Measurements from ENCODE around the gene KRT83.
"Not testable (repeated sequence)": the region's sequence is repeated elsewhere in the genome, so short reads cannot be mapped to it uniquely, and the experiment has no call there.

The KRT83 gene

DNA sequence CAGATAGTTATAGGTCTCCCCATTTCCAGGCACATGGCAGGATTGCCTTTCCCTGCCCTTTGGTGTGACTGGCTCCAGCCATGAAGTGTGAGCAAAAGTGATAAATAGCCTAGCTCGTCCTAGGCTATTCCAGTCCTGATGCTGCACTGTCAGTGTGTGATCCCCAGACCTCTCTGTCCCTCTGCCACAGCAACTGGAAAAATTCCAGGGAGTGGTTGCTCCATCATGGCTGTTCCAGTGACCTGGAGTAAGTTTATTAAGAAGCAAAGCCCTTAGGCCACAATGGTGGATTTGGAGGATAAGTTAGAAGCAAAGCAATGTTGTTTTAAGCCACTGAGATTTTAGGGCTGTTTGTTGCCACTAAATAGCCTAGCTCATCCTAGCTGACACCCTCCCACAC lies 9.8 kb upstream of the KRT83 start:
- DNase-seq: no peak

GRCh38 chr12:52327830-52328500 lies 6.8 kb upstream of the KRT83 start:
- no peak for DNase-seq

DNA sequence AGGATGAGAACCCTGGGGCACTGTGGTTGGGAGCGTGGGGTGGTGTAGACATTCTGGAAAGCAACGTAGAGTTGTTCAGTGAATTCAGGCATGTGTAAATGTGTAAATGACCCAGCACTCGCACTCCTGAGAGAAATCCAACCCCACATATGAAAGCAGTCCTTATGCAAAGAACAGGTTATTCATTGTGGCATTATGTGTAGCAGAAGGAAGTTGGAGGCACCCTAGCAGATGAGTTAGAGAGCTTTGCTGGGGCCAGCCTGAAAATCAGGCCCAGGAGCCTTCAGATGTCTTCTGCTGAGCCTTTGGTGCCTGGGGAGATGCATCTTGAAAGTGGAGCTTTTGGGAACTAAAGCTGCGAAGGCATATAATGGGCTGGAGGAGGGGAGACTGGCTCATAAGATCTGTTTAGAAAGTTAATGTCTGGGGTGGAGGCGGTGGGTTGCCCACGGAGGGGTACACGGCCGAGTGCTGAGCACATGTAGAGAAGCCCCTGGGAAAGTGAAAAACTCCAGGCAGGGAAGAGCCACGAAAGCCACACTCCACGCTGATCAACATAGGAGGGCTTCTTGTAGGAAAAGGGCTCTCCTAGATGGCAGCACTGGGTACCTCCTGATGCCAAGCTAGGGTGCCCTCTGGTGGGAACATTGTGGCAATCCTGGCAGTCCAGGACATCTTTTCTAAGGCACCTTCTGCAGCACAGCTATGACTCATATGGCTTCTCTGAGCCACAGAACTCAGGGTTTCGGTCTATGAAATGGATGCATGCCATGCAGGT lies 6.0 kb upstream of the KRT83 start:
- peak; percentile 82 for DNase-seq

DNA sequence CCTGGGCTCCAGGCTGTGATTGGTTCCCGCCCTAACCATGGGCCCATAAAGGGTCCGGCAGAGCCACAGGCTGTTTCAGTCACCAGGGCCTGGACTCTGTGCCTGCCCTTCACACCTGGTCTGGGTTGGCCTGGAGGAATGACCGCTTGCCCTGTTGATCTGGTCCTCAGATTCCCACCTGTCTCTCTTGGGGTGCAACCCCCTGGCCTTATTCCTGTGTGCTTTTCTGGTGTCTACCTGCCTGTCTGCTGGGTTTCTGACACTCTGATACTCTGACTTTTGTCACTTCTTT lies 2.9 kb upstream of the KRT83 start:
- DNase-seq: no peak

GRCh38 chr12:52323416-52324152 lies 2.4 kb upstream of the KRT83 start:
- no peak for DNase-seq

DNA sequence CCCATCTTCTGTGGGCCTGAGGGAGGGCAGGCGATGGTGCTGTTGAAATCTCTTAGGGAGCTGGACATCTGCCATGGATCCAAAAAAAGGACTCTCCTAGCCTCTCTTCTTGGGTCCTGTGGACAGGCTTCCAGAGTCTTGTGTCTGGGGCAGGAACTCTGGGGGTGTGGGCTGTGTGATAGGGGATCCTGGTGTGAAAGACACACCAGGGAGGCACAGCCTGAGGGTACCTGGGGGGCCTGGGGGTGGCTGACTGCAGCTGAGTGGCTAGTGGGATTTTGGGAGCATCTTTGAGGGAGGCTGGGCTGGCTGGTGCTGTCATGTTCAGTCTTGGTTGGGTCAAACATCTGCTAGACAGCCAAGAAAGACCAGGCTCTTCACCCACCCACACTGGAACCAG lies 1.8 kb upstream of the KRT83 start:
- DNase-seq: no peak

DNA sequence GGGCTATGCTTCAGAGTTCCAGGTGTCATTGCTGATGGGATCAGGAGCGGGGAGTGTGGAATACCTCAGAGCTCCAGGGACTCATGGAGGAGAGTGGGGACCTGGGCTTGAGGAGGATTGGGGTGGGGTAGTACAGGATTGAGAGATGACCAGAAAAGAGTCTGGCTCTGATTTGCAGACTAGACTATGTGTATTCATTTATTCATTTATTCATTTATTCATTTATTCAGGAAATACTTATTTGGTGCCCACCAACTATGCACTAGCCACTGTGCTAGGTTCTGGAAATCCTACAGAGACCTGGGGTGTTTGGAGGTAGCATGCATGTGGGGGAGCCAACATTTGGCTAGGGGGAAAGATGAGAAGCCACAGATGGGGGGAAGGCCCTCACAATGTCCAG lies 871 bp upstream of the KRT83 start:
- no peak for DNase-seq

- DNase-seq: peak; percentile 61
Measured at GRCh38 chr12:52321418-52321817, 220 bp upstream of the KRT83 start.

DNA sequence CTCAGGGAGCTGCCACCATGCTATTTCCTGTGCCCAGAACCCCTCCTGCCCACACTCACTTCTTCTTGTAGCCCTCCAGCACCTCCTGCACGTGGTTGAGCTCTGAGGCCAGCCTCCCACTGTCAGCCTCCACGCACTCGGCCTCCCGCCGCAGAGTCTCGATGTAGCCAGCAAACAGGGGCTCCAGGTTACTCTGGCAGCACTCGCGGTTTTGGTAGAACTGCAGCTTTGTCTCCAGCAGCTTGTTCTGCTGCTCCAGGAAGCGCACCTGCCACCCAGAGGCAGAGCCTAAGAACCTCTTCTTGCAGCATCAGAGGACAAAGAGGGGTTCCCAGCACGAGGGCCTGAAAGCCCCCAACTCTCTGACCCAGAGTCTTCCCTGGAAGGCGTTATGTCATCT lies 2.1 kb downstream of the KRT83 start:
- peak; percentile 39 for DNase-seq

DNA sequence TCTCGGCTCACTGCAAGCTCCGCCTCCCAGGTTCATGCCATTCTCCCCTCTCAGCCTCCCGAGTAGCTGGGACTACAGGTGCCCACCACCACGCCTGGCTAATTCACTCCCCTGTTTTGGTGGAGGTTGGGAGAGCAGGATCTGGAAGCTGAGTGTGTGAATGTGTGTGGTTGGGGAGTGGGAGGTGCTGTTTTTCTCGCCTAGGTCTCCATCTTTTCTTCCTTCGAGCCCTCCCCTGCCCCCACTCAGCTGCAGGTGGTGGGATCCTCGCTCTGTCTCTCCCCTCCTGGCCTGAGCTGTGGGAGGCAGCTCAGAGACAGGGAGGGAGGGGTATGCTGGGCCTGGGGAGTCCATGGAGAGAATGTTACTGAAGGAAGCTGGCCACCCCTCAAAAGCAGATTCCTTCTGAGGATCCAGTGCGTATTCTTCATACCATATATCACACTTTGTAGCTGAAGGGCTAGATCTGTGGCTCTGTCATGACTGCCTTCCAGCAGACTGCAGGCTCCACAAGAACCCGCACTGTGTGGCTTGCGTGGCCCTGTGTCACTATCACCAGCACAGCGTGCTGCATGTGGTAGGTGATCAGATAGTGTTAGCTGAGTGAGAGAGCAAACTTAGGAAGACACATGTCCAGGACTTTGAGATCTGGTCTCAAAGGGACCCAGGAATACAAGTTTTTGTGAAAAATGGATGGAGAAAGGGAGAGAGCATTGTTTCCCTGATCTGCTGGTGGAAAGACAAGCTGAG lies 2.8 kb downstream of the KRT83 start:
- DNase-seq: no peak

GRCh38 chr12:52317468-52318052 lies 3.6 kb downstream of the KRT83 start:
- no peak for DNase-seq

DNA sequence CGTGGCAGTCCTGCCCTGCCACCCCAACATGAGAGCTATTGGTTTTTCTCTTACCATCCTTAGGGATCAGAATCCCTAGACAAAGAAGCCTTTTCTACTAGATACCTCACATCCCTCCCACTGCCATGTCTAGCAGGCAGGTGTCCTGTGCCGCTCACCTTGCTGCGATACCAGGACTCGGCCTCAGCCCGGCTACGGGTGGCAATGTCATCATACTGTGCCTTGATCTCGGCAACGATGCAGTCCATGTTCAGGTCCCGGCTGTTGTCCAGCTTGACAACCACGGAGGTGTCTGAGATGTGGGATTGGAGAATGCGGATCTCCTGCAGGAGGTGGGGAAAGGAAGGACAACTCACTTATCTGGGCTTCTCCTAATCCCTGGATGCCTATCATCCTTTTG lies 4.5 kb downstream of the KRT83 start:
- no peak for DNase-seq

DNA sequence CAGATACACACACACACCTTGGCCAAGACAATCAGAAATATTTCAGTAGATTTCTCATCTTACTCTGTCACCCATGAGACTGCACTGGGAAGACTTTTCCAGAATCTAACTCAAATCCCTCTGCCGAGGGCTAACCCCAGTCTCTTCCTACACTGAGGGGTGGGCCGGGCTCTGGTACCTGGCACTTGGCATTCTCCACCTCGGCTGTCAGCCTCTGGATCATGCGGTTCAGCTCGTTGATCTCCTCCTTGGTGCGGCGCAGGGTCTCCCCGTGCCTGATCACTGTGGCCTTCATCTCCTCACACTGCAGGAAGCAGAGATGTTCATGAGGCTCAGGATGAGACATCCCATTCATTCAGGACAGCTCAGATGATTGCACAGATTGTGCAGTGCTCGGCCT lies 4.9 kb downstream of the KRT83 start:
- DNase-seq: no peak

- DNase-seq: not testable (repeated sequence)
Measured at GRCh38 chr12:52315721-52316120, 5.5 kb downstream of the KRT83 start.

GRCh38 chr12:52314511-52314910 lies 6.7 kb downstream of the KRT83 start:
- no peak for DNase-seq

GRCh38 chr12:52313926-52314325 lies 7.3 kb downstream of the KRT83 start:
- DNase-seq: no peak

GRCh38 chr12:52313461-52313860 lies 7.7 kb downstream of the KRT83 start:
- DNase-seq: no peak

- DNase-seq: no peak
Measured at GRCh38 chr12:52312086-52312485, 9.1 kb downstream of the KRT83 start.

- DNase-seq: no peak
Measured at GRCh38 chr12:52311285-52311648, 9.9 kb downstream of the KRT83 start.

DNA sequence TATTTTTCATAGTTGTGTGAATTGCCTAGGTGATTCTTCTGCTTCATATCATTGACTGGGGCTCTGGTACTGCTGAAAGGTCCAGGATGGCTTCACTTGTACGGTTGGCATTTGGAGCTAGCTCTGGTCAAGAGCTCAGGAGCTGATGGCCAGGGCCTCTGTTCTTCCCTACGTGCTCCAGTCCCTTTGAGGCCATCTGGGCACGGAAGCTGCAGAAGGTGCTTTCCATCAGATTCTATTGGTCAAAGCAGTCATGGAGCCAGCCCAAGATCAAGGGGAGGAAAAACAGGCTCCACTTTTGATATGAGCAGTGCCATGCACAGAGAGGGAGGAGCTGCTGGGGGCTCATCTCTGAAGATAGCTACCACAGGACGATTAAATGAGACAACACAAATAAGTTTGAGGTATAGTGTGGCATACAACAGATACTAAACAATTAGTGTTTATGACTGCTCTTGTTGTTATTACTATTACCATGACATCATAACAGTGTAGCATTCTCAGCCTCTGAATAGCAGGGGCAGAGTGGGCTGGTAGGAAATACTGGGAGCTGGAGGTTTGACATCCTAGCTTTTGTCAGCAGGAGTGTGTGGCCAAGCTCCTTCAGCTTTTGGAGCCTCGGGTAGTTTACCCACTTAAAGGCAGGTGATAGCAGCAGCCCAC lies 10.4 kb downstream of the KRT83 start:
- DNase-seq: peak; percentile 67

- DNase-seq: no peak
Measured at GRCh38 chr12:52308806-52309425, 12.3 kb downstream of the KRT83 start.

Measured in NCI-H345 (cell line).